ENCODE data around the gene C1orf35. TPM values are rescaled to one million over a fixed set of nuclear protein-coding genes. Genes with fewer than 3 reads are reported as not detected.

Gene C1orf35
- total RNA-seq, 1 experiment from 2014 or later, result 31.0 TPM

- Histone ChIP-seq H3K79me2 (ENCODE audit: insufficient read depth, low read length) (peaks cover 15% of the 10 kb centered on the region; the same call in 1 of the 2 replicates), H3K4me2 (ENCODE audit: insufficient read depth, insufficient read length, low read length) (no peak overlapping the region)
Observed at GRCh38 chr1:228142701-228143136, 39.6 kb upstream of the C1orf35 start.

More at GRCh38 chr1:228142701-228143136, 39.6 kb upstream of the C1orf35 start:
- Histone ChIP-seq H4K8ac (replicated peaks; ENCODE audit: insufficient read length, low read depth, low read length) (no peak overlapping the region), H3K23ac (ENCODE audit: insufficient read length, low read depth, low read length) (no peak overlapping the region), H3K79me1 (ENCODE audit: insufficient read depth, low read depth, low read length, poor library complexity, severe bottlenecking) (peaks cover 8% of the 10 kb centered on the region), H4K5ac (ENCODE audit: insufficient read length, low read depth, low read length) (no peak overlapping the region), H2BK5ac (ENCODE audit: insufficient read length, low read length) (no peak overlapping the region), H2BK12ac (ENCODE audit: insufficient read length, low read depth, low read length) (no peak overlapping the region), H3K18ac (ENCODE audit: insufficient read length, low read depth, low read length) (no peak overlapping the region), H4K91ac (ENCODE audit: insufficient read length, low read depth, low read length) (no peak overlapping the region), H2BK120ac (ENCODE audit: low read depth, low read length, poor library complexity, severe bottlenecking) (no peak overlapping the region), H3K4ac (ENCODE audit: low read depth, low read length) (no peak overlapping the region), H3K27ac (ENCODE audit: insufficient read length, low read depth, low read length) (no peak overlapping the region), H2AK5ac (ENCODE audit: insufficient read length, low read length) (no peak overlapping the region), H2BK15ac (ENCODE audit: low read depth, low read length) (no peak overlapping the region), H2BK20ac (ENCODE audit: low read depth, low read length, poor library complexity, severe bottlenecking) (no peak overlapping the region), H3K4me1 (ENCODE audit: insufficient read depth, low read length) (no peaks in the 10 kb centered on the region), H4K20me1 (ENCODE audit: control insufficient read depth, insufficient read depth, insufficient read length) (peaks cover 2% of the 10 kb centered on the region), H3K56ac (ENCODE audit: insufficient read length, low read depth, low read length) (no peak overlapping the region), H2AFZ (ENCODE audit: low read length) (no peak overlapping the region), H3K23me2 (ENCODE audit: insufficient read length, low read depth, low read length, poor library complexity, severe bottlenecking) (peaks cover 11% of the 10 kb centered on the region), H3T11ph (ENCODE audit: low read length) (no peak overlapping the region), H3K14ac (ENCODE audit: insufficient read depth, low read length) (no peak overlapping the region), H3K9me3 (ENCODE audit: control insufficient read depth, low read depth, low read length) (no peaks in the 10 kb centered on the region), H3K9ac (ENCODE audit: extremely low read depth, insufficient read length, low read length) (no peak overlapping the region), H3K27me3 (ENCODE audit: insufficient read depth, low read length) (no peaks in the 10 kb centered on the region)
- Mint-ChIP-seq H3K9me3 (no peaks in the 10 kb centered on the region), H3K27ac (no peak overlapping the region), H3K4me1 (peaks cover 4 to 15% of the 10 kb centered on the region in 2 experiments), H3K36me3 (ENCODE audit: insufficient read depth in 1 of 3, low read depth in 3 of 3) (no peaks in the 10 kb centered on the region; a peak in 1 of 7 replicates), H3K4me3 (peak overlapping the region in 1 of 2 experiments; percentile 91; a peak in 1 of 5 replicates), H3K27me3 (ENCODE audit: low read depth) (peaks cover 14% of the 10 kb centered on the region)
- no peak for DNase-seq
- no peak for TF ChIP-seq CTCF (conservative IDR thresholded peaks at IDR 0.05)
- no CpG with 5 or more reads among the region's 11 CpGs for WGBS (ENCODE audit: extremely low coverage, insufficient read length, low lambda C conversion rate)
